Measurements from ENCODE around the gene GTF2F2. TPM values are rescaled to one million over a fixed set of nuclear protein-coding genes. Genes with fewer than 3 reads are reported as not detected.

The GTF2F2 gene
- total and polyA plus RNA-seq, 2 donors (not counting 1 experiment from before 2014, with no cell fraction given) = 5.9 to 19.6 TPM

GRCh38 chr13:45228002-45228401 lies 107.7 kb downstream of the GTF2F2 start:
- ATAC-seq (ENCODE audit: low read depth) (no peak), DNase-seq (no peak)
- Histone ChIP-seq H2AFZ (ENCODE audit: insufficient read depth, low read depth, low read length, poor library complexity, severe bottlenecking) (no peak overlapping the region), H3K4me3 (ENCODE audit: control extremely low read depth in 1 of 5, extremely low read depth in 1 of 5, insufficient read depth in 1 of 5, low read depth in 2 of 5, low read length in 4 of 5) (no peak overlapping the region), H3K27me3 (replicated peaks in 1 of 4; ENCODE audit: control extremely low read depth in 1 of 4, control insufficient read depth in 3 of 4, insufficient read depth in 4 of 4, low read length in 3 of 4) (no peaks in the 10 kb centered on the region), H3K27ac (ENCODE audit: low read length in 2 of 2) (no peak overlapping the region), H3K4me1 (ENCODE audit: control insufficient read depth in 2 of 2, insufficient read depth in 2 of 2, low read length in 2 of 2) (no peaks in the 10 kb centered on the region), H3K36me3 (replicated peaks in 1 of 2; ENCODE audit: control extremely low read depth in 1 of 2, control insufficient read depth in 1 of 2, extremely low read depth in 1 of 2, insufficient read depth in 2 of 2, low read length in 1 of 2) (no peaks in the 10 kb centered on the region), H3K9me3 (ENCODE audit: control extremely low read depth in 1 of 3, control insufficient read depth in 2 of 3, insufficient read depth in 1 of 3, low read length in 2 of 3) (no peaks in the 10 kb centered on the region), H3K9ac (ENCODE audit: low read length) (no peak overlapping the region), H3K79me2 (ENCODE audit: control insufficient read depth, insufficient read depth, low read length) (peaks cover 3% of the 10 kb centered on the region), H3K4me2 (replicated peaks; ENCODE audit: low read depth, low read length, poor library complexity, severe bottlenecking) (no peak overlapping the region), H4K20me1 (ENCODE audit: control insufficient read depth, insufficient read depth, low read length, poor library complexity, severe bottlenecking) (peaks cover 6% of the 10 kb centered on the region)
- intact Hi-C loops (cut with micrococcal nuclease) = no loop called here
- no peaks in the 10 kb centered on the region for H3K27me3 Mint-ChIP-seq
- H3K9me3 Mint-ChIP-seq (ENCODE audit: insufficient read depth) = no peaks in the 10 kb centered on the region
- ChIA-PET POLR2A (no interaction called here), CTCF (no interaction called here)
- WGBS (ENCODE audit: insufficient coverage) = 97% methylated on average over 4 of the region's 5 CpGs
- H3K4me3 Mint-ChIP-seq = no peak overlapping the region
- H3K27ac Mint-ChIP-seq = peak overlapping the region; percentile 26
- H3K4me1 Mint-ChIP-seq = no peaks in the 10 kb centered on the region
- TF ChIP-seq CTCF (IDR thresholded peaks at IDR 0.05) = no peak
- TF ChIP-seq EZH2 (IDR thresholded peaks at IDR 0.05; ENCODE audit: borderline replicate concordance, insufficient read depth, low read depth, low read length, poor library complexity, severe bottlenecking) = no peak

- intact Hi-C loops (cut with micrococcal nuclease) = no loop called here
- H3K27me3 Mint-ChIP-seq = no peaks in the 10 kb centered on the region
- Histone ChIP-seq H3K27me3 (replicated peaks in 1 of 4; ENCODE audit: control extremely low read depth in 1 of 4, control insufficient read depth in 3 of 4, insufficient read depth in 4 of 4, low read length in 3 of 4) (no peaks in the 10 kb centered on the region), H3K79me2 (ENCODE audit: control insufficient read depth, insufficient read depth, low read length) (peaks cover 3% of the 10 kb centered on the region), H3K4me3 (ENCODE audit: control extremely low read depth in 1 of 5, extremely low read depth in 1 of 5, insufficient read depth in 1 of 5, low read depth in 2 of 5, low read length in 4 of 5) (no peak overlapping the region), H3K4me2 (replicated peaks; ENCODE audit: low read depth, low read length, poor library complexity, severe bottlenecking) (no peak overlapping the region), H3K27ac (ENCODE audit: low read length in 2 of 2) (no peak overlapping the region), H4K20me1 (ENCODE audit: control insufficient read depth, insufficient read depth, low read length, poor library complexity, severe bottlenecking) (peaks cover 6% of the 10 kb centered on the region), H3K4me1 (ENCODE audit: control insufficient read depth in 2 of 2, insufficient read depth in 2 of 2, low read length in 2 of 2) (no peaks in the 10 kb centered on the region), H3K9me3 (ENCODE audit: control extremely low read depth in 1 of 3, control insufficient read depth in 2 of 3, insufficient read depth in 1 of 3, low read length in 2 of 3) (no peaks in the 10 kb centered on the region), H2AFZ (ENCODE audit: insufficient read depth, low read depth, low read length, poor library complexity, severe bottlenecking) (no peak overlapping the region), H3K9ac (ENCODE audit: low read length) (no peak overlapping the region), H3K36me3 (replicated peaks in 1 of 2; ENCODE audit: control extremely low read depth in 1 of 2, control insufficient read depth in 1 of 2, extremely low read depth in 1 of 2, insufficient read depth in 2 of 2, low read length in 1 of 2) (no peaks in the 10 kb centered on the region)
- 93% methylated on average over 4 of the region's 4 CpGs for WGBS (ENCODE audit: insufficient coverage)
- H3K9me3 Mint-ChIP-seq (ENCODE audit: insufficient read depth) = no peaks in the 10 kb centered on the region
- no peak overlapping the region for H3K4me3 Mint-ChIP-seq
- ATAC-seq (ENCODE audit: low read depth) = no peak
- DNase-seq = no peak
- H3K27ac Mint-ChIP-seq = no peak overlapping the region
- no peaks in the 10 kb centered on the region for H3K4me1 Mint-ChIP-seq
- CTCF ChIA-PET = no interaction called here
- no peak for TF ChIP-seq EZH2 (IDR thresholded peaks at IDR 0.05; ENCODE audit: borderline replicate concordance, insufficient read depth, low read depth, low read length, poor library complexity, severe bottlenecking)
- TF ChIP-seq CTCF (IDR thresholded peaks at IDR 0.05) = no peak
- POLR2A ChIA-PET = no interaction called here
Observed at GRCh38 chr13:45229172-45229571, 108.9 kb downstream of the GTF2F2 start.
